Measurements from ENCODE around the gene POLDIP2.

The POLDIP2 gene

DNA sequence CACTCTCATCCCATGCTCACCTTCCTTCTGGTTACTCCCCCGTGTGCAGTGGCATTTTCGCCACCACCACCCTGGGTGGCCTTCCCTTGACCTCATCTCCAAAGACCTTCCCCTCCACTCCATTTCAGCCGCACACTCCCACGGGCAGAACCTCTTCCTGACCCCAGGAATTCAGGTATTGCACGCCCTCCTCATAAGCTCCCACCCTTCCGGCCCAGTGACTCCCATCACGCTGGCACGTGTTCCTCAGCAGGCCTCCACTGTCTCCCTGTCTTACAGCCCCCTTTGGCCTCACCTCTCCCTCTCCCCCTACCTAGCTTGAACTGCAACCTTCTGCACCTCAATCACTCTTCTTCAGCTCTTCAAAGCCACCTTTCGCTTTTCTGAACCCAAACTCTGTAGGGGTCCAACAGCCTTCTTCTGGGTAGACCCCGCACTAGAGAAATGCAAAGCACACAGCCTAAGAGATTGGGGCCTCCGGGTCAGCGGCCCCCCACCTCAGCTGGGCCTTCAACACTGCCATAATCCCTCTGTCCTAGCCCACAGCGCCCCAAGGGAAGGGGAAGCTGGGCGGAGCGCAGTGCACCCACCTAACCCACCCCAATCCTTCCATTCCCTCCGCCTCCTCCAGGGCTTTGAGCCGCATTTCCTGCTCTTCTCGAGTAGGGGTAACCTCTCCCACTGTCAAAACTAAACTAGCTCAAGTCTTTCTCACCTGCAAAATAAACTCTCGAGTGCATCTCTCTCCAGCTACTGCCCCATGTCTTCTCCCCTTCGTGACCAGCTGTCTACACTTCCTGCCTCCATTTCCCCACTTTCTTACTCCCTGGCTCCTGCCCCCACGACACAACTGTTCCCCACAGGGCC lies 40.0 kb downstream of the POLDIP2 start:
- DNase-seq (ENCODE audit: low spot score): no peak

DNA sequence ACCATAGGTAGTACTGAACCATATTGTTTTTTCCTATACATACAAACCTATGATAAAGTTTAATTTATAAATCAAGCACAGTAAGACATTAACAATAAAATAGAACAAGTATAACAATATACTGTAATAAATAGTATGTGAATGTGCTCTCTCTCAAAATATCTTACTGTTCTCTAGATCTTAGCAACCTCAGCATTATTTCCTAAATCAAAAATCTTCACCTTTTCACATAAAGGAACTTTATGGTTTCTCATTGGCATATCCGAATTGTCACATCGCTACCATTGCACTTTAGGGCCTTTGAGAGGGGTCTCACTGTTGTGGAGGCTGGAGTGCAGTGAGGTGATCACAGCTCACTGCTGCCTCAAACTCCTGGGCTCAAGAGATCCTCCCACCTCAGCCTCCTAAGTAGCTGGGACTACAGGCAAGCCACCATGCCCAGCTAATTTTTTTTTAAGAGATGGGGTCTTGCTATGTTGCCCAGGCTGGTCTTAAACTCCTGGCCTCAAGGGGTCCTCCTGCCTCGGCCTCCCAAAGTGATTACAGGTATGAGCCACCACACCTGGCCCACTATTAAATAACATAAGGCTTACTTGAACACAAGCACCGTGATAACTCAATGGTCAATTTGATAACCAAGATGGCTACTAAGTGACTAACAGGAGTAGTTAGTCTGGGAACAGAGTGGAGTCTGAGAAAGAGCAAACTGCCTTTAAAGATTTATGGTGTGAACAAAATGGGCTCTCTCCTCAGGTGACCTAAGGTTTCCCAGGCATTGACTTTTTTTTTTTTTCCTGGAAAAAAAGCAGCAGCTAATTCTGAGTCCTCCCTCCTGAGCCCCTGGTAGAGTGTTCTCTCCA lies 41.3 kb downstream of the POLDIP2 start:
- no peak for DNase-seq (ENCODE audit: low spot score)

DNA sequence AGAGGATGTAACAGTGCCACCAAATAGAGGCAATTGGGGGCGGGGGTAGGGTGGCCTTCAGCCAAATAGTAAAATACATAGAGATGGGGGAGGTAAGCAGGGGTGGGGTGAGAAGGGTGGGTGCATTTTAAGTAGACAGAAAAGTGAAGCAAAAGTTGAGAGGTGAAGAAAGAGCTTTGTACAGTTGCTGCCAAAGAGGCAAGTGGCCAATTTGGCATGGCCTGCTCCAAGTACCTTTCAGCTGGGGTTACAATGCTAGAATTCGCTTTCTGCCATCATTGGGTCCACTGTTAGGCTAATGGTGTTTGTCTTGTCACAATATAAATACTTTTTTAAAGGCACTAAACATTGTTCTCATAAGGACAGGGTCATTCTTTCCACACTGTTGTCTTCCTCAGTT lies 43.5 kb downstream of the POLDIP2 start:
- no peak for DNase-seq (ENCODE audit: low spot score)

DNA sequence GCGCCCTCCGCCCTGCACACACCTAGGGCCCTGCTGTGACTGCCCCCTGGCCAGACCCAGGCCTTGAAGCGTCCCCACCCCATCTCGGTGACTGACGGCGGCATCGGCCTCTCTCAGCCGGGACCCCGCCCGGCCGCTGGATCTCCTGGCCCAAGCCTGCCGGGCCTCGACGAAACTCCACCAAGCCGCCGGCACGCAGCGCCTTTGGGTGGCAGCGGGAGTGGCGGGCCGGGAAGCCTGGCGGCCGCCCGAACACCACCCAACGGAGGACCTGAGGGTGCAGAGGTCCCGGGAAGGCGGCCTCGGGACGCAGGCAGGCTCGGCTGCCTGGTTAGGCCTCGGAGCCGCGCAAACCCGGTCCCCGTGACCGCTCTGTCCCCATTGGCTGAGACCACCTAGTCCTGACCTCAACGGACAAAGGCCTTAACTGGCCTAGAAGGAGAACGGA lies 50.3 kb downstream of the POLDIP2 start:
- no peak for DNase-seq (ENCODE audit: low spot score)

DNA sequence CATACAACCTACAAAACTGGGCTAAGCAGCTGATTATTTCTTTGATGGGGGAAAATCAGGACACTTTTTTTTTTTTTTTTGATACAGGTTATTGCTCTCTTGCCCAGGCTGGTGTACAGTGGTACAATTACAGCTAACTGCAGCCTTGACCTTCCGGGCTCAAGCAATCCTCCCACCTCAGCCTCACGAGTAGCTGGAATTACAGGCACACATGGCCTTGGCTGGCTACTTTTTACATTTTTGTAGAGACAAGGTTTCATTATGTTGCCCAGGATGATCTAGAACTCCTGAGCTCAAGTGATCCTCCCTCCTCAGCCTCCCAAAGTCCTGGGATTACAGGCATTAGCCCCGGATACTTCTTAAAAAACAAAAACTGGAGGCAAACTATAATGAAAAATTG lies 58.9 kb downstream of the POLDIP2 start:
- no peak for DNase-seq (ENCODE audit: low spot score)
